Right kidney (tissue), 1 donor: Measurements from ENCODE around the gene S100PBP.

ENCODE experiments used
- DNase-seq: peaks from one replicate; pipeline ENCODE4 v3.0.0-alpha.2; 2016

The S100PBP gene

DNA sequence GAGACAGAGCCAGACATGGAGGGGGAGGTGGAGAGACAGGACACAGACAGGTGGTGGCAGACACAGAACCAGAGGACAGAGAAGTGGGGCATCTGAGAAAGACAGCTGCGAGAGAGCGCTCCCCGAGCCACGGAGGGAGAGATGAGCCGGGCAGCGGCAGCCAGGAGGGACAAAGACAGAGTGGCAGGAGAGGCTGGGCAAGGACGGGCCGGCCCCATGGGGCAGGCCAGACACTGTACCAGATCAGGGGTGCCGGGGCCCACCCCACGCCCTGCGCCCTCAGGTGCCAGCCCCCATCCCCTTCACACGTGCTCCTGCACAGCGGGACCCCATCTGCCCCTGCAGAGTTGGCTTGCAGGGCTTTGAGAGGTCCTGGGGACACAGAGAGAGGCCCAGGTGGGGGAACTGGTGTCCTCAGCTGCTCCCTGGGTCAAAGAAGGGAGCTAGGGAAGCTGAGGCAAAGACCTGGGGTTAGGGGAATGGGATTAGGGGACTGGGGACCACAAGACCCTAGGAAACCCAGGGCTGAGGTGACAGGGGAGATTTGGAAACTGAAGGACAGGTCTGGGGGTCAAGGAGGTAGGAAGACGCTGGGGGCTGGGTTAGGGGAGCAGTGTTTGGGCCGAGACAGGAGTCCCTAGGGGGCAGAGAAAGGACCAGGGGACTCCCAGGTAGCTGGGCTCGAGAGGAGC is 52.6 kb downstream of the S100PBP start:
- peak; percentile 26 for DNase-seq

- peak; percentile 51 for DNase-seq
Observed at GRCh38 chr1:32870615-32871363, 53.3 kb downstream of the S100PBP start, which contains the start of gene FNDC5. Gene FNDC5, minus strand, starts transcription at chr1:32870912.

DNA sequence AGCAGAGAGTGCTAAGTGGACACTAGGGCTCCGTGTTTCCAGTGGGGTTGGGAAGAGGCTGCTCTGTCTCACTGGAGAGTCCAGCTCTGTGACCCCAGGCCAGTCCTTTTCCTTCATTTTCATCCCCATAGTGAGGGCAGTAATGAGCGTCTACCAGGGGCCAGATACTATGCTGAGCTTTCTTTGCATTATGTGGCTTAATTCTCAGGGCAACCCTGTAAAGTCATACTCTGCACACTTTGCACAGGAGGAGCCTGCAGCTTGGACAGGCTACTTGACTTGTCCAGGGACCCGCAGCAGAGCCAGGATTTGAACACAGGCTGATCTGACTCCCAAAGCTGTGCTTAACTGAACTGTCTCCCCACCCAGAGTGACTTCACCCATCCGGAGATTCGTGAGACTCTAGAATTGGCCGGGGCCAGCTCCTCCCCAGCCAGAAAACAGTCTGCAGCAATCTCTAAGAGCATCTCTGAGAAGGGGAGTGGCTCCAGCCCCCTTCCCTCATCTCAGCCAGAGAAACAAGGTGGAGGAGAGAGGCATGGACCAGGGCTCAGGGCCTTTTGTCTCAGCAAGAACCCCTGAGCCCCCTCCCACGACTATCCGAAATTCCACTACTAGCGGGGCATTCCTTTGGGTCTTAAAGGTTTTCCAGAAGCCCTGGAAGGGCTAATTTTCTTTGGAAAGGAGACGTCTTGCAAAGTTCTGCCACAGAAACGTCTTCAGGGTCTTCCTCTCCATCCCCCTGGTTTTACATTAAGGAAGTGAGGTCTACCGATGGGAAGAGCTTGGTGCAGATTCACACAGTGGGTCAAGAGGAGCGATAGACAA is 54.1 kb downstream of the S100PBP start:
- DNase-seq: peak; percentile 25

DNA sequence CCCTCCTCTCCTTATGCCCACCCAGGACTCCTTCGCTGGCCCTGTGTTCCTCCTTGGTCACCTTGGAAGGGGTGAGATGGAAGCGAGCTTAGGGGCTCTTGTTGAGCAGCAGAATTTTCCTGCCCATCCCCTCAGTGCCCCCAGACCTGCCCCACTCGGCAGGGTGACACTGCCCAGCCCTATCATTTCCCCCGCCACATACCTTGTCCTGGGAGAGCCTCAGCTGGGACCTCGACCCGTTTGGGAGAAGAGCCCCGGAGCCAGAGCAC is 54.7 kb downstream of the S100PBP start:
- peak; percentile 29 for DNase-seq

GRCh38 chr1:32873484-32873883 is 56.0 kb downstream of the S100PBP start:
- no peak for DNase-seq

DNA sequence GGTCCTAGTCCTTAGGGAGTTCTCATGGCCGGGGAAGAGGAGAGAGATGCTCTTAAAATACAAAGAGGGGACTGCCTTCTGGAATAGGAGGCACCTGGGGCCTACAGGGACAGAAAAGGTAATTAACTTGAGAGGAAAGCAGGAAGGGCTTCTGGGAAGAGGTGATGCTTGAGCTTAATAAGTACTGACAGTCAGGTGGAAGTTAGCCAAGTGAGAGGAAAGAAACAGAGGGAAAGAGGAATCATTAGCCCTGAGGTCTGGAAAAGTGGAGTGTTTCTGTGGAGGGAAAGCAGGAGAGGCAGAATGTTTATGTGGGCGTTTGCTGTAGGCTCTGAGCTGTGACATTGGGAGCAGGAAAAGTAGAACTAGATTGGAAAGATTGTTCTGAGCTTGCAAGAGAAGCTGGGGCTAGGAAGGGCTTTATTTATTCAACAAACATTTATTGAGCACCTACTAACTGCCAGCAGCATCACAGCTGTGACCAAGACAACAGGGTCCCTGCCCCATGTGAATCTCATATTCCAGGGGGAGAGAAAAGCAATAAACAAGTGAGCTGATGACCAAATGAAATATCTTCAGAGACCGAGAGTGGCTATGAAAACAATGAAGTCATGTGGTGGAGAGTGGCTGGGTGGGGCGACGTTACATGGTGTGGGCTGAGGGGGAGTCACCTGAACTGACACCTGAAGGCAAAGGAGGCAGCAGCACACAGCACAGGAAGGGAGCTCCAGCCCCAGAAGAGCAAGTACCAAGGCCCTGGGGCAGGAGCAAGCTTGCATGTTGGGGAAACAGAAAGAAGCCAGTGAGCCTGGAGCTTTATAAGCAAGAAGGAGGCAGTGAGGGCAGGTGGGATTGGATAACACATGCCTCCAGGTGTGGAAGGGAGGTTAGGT is 57.7 kb downstream of the S100PBP start:
- DNase-seq: no peak

DNA sequence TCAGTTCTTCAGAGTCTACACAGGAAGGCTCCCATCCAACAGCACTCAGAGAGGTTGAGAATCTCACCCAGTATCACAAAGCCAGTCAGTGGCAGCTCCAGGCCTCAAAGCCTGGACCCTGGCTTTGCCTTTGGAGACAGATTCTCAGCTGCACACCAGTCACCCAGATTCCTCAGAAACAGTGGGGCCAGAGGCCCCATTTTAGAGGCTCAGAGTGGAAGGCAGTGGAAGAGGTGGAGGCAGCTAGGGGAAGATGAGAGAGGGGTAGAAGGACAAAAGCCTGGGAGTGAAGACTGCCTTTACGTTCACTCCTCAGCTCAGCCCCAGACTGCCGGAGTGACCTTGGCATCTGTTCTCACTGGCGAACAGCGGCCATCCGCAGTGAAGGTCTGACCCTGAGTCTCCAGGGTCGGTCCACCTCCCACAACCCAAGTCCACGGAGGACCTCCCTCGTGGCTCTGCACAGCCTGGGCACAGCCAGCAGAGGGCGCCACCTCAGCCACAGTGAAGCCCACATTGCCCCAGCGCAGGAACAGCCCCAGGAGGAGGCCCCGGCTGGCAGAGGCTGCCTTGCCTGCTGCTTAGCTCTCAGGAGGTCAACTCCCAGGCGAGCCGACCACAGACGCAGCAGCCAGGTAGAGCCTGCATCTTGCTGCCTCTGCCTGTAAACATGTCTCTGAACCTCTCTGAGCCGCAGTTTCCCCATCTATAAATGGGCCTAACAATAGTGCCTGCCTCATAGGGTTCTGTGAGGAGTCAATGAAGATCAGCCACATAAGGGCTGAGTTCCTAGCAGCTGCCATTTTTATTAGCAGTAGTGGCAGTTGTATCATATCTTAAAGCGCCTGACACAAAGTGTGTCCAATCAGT is 59.1 kb downstream of the S100PBP start:
- DNase-seq: no peak

GRCh38 chr1:32877211-32878110 is 60.0 kb downstream of the S100PBP start:
- DNase-seq: no peak

DNA sequence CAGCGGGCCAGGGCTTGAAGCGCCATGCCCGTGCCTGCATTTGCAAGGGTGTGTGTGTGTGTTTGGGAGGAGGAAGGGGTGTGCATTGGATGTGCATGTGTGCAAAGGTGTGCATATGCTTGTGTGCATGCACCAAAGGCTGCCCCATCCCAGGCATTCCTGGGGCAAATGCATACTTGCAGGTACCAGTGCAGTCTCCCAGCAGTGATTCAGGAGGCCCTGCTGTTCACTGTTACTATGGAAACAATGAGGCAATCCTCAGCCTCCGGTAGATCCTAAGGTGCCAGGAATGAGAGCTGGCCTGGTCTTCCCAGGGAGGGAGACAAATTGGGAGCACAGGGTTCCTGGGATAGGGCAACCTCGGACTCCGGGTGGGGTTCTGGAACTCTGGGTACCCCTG is 60.7 kb downstream of the S100PBP start:
- no peak for DNase-seq

GRCh38 chr1:32878637-32879041 is 61.2 kb downstream of the S100PBP start:
- DNase-seq: no peak

- DNase-seq: no peak
Observed at GRCh38 chr1:32881291-32881690, 63.8 kb downstream of the S100PBP start.

GRCh38 chr1:32881871-32882850 is 64.7 kb downstream of the S100PBP start:
- no peak for DNase-seq

GRCh38 chr1:32883338-32884031 is 66.0 kb downstream of the S100PBP start:
- no peak for DNase-seq

- no peak for DNase-seq
Observed at GRCh38 chr1:32884032-32884372, 66.5 kb downstream of the S100PBP start.

- DNase-seq: no peak
Observed at GRCh38 chr1:32884726-32885125, 67.3 kb downstream of the S100PBP start.

DNA sequence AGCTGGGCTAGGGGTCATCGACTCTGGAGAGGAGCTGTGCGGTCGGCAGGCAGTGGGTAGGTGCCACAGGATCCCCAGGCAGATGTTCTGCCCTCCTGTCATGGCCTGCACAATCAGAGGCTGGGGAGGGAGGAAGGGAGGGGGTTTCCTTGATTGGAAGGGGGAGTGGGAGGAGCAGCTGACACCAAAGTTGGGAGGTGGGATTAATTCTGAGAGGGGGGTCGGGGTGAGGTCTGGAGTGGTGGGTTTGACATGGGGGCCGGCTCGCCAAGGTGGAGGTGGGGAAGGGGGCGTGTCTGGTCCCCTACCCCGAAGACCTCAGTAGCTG is 68.2 kb downstream of the S100PBP start:
- DNase-seq: no peak

DNA sequence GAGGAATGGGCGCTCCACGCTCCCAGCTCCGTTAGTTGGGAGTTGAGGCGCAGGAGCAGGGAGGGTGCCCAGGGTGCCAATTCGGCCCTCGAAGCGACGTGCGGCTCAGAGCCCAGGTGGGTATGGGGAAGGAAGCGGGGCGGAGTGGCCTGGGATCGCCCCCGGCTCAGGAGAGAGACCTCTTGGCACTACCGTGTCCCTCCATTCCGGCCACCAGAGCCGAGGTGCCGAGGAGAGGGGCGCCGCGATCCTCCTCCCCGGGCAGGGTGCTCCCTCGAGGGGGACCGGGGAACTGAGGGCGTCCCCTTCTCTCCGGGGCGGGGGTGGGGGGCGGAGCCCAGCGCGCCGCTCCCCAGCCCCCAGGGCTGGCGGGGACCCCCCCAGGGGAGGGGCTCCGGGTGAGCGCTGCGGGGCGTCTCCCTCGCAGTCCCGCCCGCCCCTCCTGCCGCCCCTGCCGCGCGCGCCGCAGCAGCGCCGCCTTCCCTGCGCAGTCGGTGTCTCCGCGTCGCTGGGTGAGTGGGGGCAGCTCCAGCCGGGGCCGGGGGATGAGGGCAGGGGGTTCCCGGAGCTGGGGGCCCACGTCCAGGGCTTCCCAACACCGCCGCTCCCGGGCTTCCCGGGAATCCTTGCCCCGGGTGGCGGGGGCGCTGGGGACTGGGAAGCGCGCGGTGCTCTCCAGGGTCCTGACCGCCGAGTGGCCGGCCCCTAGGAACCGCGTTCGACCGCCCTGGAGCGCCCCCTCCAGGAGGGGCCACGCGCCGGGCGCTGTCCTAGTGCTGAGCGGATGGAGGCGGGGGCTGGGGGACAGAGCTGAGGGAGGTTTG is 68.8 kb downstream of the S100PBP start, which contains the start of gene HPCA:
TSS of gene HPCA (plus strand) at position 488 of the 824 bp plus-strand sequence. CDS start 2,408 bp downstream, outside the sequence.
- peak; percentile 69 for DNase-seq
